Myocyte (in vitro differentiated cells): Measurements from ENCODE around the gene ILK. TPM values are rescaled to one million over a fixed set of nuclear protein-coding genes. Genes with fewer than 3 reads are reported as not detected.
A peak's percentile ranks its signal among the peaks of the same experiment; 100 is the strongest.

Experiments
- DNase-seq: peaks from one replicate; pipeline ENCODE4 v3.0.0-alpha.2; 2012; ENCODE audit warnings: low read depth
- polyA plus RNA-seq: library from polyadenylated mRNA; unstranded; fragments of >200 nt; gene quantifications from one replicate; pipeline ENCODE4 v1.2.1, GENCODE V29; 2012; ENCODE audit warnings: missing spikeins
- total RNA-seq: library from RNA; depleted of rRNA; stranded (reverse); fragments of >200 nt; gene quantifications from 2 replicates; pipeline ENCODE4 v1.2.3, GENCODE V29; 2014

Gene ILK
- 139 and 165 TPM in 2 replicates for total RNA-seq
- 273 TPM for polyA plus RNA-seq

DNA sequence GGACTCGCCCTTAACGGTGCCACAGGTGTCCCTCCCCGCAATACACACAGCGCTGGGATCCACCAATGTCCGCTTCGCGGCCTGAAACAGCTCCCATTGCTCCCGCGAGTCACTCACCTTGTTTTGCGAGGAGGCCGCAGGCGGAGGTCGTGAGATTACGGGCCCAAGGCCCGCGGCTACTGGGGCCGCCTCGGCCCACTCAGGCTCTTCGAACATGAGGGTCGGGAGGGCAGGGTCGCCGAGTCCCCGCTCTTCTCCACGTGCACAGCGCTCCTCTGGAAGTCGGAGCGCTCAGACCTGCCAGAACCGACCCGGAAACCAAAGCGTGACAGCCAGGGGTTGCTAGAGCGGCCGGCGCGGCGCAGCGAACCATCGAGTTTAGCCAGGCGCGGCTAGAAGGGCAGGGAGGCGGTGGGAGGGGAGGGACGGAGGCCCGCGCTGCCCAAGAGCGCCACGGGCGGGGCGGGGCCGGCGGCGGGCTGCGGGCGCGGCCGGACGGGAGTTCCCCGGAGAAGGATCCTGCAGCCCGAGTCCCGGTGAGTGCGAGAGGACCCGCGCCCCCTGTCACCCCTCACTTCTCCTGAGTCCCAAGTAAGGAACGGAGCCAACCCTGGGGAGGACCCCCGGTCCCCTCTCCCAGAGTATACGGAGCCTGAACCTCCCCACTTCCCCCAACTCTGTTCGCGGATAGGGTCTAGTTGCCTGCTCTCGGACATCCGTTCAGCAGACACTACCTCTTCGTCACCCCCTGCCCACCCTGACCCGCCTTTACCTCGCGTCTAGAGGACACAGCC, at the start of gene ILK, which contains the start of gene RRP8:
TSS of gene ILK (plus strand) at position 488 of the 794 bp plus-strand sequence. CDS start 498 bp downstream, outside the sequence.
TSS of gene RRP8 (minus strand) at position 330 of the 794 bp plus-strand sequence. CDS start at position 216, 114 bp downstream.
- DNase-seq, result peak; percentile 92

DNA sequence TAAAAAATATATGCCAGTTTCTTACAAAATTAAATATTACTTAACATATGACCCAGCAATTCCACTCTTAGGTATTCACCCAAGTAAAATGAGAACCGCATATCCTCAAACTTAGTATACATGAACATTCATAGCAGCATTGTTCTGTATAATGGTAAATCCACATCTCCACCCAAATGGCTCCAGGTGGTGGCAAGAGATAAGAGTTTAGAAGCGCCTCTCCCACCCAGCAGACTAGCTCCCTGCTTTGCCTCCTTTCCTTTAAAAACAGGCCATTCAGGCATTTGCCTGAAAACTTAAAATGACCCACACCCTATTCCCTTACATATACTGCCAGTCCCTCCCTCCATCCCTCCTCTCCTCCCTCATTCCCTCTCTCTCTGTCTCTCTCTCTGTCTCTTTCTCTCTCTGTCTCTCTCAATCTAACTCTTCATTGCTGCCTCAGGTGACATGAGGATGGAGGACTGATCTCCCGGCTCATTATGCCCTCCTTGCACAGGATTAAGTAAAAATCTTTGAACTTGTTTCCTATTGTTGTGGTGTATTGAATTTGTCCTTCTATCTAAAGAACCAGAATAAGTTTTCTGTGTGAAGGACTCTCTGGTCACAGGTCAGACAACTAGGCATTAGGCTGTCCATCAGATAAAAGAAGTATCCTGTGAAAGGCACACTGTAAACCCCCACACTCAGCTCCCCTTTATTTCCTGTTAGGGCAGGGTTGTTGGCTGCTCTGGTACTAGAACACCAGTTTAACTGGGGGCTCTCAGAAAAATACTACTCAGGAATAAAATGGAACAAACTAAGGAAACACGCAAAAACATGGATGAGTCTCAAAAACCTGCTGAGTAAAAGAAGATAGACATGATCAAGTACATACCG, 48.5 kb upstream of the ILK start:
- DNase-seq, result no peak

DNA sequence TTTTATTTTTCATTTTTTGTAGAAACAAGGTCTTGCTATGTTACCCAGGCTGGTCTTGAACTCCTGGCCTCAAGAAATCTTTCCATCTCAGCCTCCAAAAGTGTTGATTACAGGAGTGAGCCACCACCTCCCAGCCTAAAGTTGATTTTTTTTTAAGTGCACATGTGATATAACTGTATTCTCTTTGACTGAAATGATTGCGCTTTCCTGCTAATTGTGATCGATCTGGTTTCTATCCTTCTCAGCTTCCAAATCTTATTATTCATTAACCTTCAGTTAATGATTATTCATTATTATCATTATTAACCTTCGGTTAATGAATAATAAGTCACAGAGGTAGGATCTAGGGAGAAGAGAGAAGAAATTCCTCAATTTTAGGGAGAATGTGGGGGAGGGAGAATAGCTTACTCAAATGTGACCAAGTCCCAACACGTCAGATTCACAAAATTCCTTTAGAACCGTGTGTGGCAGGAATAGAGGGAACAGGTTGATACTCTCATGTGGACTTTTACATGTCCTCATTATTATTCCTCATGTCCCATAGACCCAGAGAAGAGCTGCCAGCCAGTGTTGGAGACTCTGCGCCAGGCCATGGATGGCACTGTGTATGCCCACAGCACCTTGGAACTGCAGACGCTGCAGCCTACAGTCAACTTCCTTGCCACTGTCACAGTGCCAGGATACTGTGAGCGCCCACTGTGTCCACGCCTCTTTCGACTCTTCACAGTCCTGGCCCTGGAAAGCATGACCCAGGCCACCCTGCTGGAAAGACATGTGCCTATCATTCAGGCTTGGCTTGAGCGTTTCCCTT, 47.2 kb upstream of the ILK start:
- DNase-seq, result no peak

DNA sequence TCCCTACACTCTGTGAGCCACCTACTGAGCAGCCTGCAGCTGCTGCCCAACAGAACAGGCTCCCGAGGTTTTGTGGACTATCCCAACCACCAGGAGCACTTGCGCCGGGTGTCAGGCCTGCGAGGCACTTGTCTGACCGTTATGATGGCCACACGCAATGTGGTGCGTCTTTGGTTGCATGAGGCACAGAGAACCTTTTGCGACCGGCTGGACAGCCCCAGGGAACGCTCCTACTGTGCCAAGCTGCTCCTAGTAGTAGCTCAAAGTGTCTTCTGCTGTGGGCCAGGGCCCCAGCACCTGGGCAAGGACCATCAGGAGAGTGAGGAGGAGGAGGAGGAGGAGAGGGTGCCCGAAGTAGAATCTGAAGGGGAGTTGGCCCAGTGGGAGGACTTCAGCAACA, 46.5 kb upstream of the ILK start:
- peak; percentile 21 for DNase-seq

DNA sequence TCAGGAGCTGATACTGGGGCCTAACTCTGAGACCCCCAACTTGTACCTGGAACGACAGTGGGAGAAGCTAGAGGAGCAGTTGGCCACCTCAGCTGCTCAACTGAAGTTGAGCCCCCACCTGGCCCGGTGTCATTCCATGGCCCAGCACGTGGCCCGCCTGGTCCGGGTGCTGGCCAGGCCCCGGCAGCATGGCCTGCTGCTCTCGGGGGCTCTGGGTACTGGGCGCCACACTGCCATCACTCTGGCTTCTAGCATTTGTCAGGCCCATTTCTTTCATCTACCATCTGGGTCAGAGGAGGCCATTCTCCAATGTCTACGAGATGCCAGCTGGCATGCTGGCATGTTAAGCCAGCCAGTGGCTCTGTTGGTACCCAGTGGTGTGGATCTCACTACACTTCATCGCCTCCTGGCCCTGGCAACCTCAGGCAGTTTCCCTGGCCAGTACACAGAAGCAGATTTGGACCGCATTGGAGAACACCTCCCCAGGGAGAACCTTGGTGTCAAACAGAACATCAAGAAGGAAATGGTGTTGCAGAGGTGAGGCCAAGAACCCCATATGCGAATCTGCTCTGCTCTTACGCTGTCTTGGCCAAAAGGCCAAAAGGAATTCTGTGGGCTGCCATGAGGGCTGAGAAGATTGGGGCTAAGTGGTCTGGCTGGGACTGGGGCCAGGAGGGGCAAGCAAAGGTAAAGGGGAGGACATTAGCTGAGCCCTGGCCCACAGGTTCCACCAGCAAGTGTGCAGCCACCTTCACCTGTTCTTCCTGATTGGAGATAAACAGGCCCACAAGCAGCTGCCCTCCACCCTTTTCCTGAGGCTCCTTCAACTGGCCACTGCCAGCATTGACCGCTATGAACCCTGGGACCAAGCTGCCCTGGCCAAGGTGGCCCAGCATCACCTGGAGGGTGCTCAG, 45.6 kb upstream of the ILK start:
- DNase-seq, result no peak

DNA sequence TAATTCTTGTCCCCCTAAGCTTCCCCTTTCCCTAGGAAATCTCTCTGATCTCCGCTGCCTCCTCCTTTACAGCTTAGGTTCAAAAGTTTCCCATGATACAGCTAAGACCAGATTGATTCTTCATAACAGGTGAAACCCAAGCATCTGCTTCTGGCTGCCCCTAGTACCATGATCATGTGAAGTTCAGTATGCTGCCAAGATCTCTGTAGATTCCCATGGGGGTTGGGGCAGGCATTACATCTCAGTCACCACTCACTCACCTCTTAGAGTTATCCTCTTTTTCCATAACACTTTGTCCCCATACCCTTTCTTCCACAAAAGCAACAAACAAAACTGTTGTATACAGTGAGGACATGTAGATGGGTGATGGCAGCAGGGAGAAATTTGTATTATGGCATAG, 44.2 kb upstream of the ILK start:
- peak; percentile 68 for DNase-seq

DNA sequence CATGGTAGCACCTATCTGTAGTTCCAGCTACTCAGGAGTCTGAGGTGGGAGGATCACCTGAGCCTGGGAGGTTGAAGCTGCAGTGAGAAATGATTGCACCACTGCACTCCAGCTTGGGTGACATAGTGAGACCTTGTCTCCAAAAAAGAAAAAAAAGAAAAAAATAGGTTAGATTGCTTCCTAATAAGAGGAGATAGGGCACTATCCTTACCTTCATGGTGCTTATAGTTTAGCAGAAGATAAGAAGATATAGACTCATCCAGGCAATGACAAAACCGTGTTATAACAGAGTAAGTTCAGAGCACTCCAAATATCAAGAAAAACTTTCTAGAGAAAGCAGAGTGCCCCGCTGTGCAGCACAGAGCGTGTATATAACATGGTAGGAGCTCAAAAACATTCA, 42.3 kb upstream of the ILK start:
- no peak for DNase-seq

DNA sequence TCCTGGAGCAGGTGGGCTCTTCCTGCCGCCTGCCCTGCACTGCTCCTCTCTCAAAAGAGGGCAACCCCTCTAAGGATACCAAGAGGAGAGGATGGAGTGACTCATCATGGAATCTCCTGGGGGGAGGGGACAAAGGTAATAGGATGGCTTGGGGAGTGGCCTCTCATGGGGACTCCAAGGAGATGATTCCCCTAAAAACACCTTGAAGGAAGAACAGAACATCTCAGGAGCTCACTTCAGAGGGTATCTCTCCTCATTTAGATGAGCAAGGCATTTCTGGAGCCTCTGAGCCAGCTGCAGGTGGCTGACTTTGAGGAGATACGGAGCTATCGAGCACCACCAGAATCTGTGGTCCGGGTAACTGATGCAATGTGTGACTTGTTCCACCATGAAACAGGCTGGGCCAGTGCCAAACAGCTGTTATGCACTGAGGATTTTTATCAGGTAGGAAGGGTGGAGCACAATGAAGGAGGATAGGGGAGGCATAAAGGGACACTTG, 40.4 kb upstream of the ILK start:
- no peak for DNase-seq

DNA sequence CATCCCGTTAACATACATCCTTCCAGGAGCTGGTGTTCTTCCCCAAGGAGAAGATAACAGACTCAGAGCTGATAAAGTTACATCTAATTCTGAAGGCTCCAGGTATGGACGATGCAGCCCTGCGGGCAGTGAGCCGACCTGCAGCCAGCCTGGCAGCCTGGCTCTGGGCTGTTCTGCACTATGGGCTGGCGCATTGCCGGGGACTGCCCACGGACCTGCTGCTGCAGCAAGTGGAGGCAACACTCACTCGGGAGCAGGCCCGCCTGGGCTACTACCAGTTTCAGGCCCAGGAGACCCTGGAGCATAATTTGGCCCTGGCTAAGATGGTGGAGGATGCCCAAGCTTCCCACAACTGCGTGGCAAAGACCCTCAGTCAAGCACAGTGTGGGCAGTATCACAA, 39.9 kb upstream of the ILK start:
- DNase-seq, result no peak

DNA sequence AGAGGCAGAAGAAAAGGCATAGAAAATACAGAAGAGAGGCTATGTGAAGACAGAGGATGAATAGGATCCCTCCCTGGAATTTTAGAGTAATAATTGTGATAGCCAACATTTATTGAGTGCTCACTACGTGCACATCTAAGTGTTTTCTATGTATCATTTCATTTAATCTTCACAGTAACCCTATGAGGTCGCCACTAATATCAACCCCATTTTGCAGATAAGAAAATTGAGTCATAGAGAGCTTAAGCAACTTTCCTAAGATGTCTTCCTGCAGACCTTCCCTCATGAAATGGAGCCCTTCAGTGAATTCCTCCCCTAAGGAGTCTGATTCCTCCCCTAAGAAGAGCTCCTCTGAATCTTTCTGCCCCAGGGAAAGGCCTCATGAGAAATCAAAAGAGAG, 38.2 kb upstream of the ILK start:
- DNase-seq, result no peak

DNA sequence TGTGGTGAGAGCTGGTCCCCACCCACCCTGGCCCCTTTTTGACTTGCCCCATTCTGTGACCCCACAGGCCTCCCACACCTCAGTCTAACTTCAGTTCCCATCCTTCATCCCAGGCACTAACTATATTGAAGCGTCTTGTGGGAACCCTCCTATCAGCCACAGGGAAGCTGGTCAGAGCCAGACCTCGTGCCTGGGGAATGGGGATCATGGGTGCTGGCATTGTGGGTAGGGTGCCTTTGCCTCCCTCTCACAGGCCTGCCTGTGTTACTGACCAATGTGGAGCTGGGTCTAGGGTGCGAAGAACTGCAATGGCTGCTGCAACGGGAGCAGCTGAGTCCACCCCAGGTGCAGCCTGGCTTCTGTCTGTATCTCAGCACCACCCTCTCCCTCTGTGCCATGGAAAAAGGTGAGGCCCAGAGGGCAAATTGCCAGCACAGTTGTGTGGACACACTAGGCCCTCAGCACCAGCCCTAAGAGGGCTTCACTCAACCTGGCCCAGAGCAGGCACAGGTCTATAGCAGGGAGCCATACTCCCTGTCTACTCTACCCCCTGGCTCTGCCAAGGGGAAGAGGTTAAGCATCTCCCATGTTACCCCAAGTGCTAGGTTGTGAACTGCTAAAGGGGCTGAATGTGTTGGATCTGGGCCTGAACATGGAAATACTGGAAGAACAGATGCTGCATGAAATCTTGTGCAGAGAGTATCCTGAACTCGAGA, 37.4 kb upstream of the ILK start:
- DNase-seq, result no peak

DNA sequence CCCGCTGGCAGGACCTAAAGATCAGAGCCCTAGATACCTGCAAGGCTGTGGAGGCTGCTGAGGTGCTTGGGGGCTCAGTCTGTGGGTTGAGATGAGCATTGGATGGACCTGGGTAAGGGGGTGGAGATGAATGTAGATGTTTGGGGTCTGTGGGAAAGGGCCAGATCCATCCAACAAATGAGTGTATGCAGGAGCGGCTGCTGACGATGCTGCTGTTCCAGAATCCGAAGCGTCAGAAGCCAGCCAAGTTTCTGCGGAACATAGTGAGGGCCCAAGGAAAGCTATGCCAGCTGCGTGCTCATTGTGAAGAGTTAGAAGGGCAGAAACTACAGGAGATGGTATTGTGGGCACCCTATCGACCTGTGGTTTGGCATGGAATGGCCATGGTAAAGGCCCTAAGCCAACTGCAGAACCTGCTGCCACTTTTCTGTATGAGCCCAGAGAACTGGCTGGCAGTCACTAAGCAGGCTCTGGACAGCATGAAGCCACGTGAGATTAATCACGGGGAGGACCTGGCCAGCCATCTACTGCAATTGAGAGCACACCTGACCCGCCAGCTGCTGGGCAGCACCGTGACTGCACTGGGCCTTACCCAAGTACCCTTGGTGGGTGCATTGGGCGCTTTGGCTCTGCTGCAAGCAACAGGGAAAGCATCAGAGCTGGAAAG, 36.7 kb upstream of the ILK start:
- peak; percentile 75 for DNase-seq

DNA sequence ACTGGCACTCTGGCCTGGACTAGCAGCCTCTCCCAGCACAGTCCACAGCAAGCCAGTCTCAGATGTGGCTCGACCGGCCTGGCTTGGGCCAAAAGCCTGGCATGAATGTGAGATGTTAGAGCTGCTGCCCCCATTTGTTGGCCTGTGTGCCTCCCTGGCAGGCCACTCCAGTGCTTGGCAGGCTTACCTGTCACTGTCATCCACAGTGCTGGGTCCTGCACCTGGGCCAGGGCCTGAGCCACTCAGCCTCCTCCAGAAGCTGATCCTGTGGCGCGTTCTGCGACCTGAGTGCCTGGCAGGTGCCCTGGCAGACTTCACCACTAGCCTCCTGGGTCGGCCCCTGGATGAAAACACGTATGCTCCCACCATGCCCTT, 36.2 kb upstream of the ILK start:
- DNase-seq, result no peak

DNA sequence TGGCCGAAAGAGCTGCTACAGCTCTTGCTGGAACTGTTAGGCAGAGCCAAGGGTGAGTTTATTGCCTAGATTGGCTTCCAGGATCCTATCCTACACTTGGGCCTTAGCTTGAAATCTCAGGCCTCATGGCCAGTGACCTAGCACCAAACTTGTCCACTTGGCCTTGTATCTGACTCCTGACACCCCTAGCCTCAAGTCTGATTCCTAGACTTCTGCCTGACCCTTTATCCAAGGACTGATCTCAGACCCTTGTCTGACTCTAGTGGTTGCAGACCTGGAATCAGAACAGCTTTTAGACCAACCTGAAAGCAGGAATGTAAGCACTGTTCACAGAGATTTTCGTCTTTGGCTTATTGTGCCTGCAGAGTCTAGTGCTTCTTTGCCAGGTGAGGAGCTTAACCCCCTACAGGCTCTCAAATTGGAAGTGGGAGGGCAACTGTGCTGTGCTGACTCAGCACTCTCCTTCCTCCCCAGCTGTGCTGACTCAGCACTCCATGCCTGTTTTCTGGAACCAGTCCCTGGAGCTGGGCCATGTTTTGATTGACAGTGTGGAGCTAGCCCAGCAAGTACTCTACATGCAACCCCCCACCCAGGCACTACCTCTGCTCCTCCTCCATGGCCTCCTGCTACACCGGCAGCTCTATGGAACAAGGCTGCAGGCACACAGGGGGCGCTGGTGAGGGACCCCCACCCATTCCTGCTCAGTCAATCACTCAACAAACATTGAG, 35.2 kb upstream of the ILK start:
- peak; percentile 82 for DNase-seq

DNA sequence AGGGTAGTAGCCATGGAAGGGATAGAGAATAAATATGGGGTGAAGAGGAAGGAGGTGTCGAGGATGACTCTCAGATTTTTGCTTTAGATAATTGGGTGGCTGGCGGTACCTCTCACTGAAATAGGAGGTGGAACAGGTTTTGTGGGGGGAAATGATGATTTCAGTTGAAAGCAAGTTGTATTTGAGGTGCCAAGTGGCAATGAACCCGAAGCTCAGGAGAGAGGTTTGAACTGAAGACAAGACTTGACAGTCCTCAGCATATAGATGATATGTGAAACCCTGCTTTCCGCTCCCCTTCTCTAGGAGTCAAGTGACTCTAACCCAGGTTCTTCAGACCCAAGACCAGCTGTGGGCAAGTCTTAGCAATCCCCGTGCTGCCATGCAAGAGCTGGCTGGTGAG, 33.9 kb upstream of the ILK start:
- DNase-seq, result no peak

DNA sequence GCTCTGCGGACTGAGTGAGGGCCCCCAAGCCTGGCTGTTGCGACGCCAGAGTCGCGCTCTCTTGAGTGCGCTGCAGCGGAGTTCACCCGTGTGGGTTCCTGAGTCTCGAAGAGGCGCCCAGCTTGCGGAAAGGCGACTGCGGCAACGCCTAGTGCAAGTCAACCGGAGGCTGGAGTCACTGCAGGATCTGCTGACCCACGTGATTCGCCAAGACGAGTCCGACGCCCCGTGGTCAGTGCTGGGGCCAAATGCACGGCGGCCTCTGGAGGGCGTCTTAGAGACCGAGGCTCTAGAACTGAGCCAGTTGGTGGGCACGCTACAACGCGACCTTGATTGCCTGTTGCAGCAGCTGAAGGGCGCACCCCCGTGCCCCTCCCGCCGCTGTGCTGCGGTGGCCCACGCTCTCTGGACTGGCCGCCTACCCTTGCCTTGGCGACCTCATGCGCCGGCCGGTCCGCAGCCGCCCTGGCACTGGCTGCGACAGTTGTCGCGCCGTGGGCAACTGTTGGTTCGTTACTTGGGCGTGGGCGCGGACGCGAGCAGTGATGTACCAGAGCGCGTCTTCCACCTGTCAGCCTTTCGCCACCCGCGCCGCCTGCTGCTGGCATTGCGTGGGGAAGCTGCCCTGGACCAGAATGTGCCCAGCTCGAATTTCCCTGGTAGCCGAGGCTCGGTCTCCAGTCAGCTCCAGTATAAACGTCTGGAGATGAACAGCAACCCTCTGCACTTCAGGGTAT, 32.7 kb upstream of the ILK start:
- no peak for DNase-seq

DNA sequence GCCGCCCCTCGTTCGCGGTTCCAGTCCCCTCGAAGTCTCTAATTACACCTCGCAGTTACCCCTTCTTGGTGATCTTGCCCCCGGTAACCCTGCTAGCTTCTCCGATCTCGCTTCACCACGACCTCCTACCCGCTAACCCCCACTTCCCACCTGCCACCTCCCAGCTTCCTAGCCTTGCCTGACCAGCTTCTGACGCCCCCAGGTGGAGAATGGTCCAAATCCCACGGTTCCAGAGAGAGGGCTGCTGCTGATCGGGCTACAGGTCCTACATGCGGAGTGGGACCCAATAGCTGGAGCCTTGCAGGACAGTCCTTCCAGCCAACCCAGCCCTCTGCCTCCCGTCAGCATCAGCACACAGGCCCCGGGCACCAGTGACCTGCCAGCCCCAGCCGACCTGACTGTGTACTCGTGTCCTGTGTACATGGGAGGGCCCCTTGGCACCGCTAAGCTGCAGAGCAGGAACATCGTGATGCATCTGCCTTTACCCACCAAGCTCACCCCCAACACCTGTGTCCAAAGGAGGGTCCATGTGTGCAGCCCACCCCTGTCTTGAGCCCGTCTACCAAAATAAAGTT, 32.1 kb upstream of the ILK start:
- DNase-seq, result no peak
